ENCODE data around the gene PREB.
"Not testable (repeated sequence)": the region's sequence is repeated elsewhere in the genome, so short reads cannot be mapped to it uniquely, and the experiment has no call there.

The PREB gene

GRCh38 chr2:27121906-27122305 is 12.5 kb downstream of the PREB start:
- H3K9me3 Mint-ChIP-seq: peaks cover 12% of the 10 kb centered on the region
- no peak overlapping the region for H3K27ac Mint-ChIP-seq
- H3K36me3 Mint-ChIP-seq (ENCODE audit: low read depth): no peaks in the 10 kb centered on the region
- H3K4me1 Mint-ChIP-seq: peaks cover 22% of the 10 kb centered on the region
- H3K4me3 Mint-ChIP-seq: no peak overlapping the region
- peaks cover 75% of the 10 kb centered on the region for H3K27me3 Mint-ChIP-seq (ENCODE audit: low read depth, poor library complexity)
- DNase-seq: no peak
- TF ChIP-seq CTCF (IDR thresholded peaks at IDR 0.05): no peak

GRCh38 chr2:27119330-27119670 is 15.1 kb downstream of the PREB start:
- H3K4me1 Mint-ChIP-seq: peaks cover 22% of the 10 kb centered on the region
- not testable (repeated sequence) for DNase-seq; H3K27ac Mint-ChIP-seq; H3K36me3 Mint-ChIP-seq (ENCODE audit: low read depth)
- H3K27me3 Mint-ChIP-seq (ENCODE audit: low read depth, poor library complexity): peaks cover 89% of the 10 kb centered on the region
- H3K4me3 Mint-ChIP-seq: peak overlapping the region; percentile 77
- H3K9me3 Mint-ChIP-seq: peaks cover 12% of the 10 kb centered on the region

- peak; percentile 53 for DNase-seq
- Mint-ChIP-seq H3K36me3 (ENCODE audit: low read depth) (no peaks in the 10 kb centered on the region), H3K27me3 (ENCODE audit: low read depth, poor library complexity) (peaks cover 94% of the 10 kb centered on the region), H3K4me1 (peaks cover 18% of the 10 kb centered on the region), H3K4me3 (peak within 1 kb of the TSS; percentile 77), H3K9me3 (peaks cover 12% of the 10 kb centered on the region), H3K27ac (no peak within 1 kb of the TSS)
- no peak for TF ChIP-seq CTCF (IDR thresholded peaks at IDR 0.05)
Observed at GRCh38 chr2:27118525-27119329, 15.7 kb downstream of the PREB start, which contains the start of gene CGREF1. Gene CGREF1 (minus strand): TSS chr2:27119128. CDS start chr2:27104366, 14,762 bp downstream.

- Mint-ChIP-seq H3K27me3 (ENCODE audit: low read depth, poor library complexity) (peaks cover 97% of the 10 kb centered on the region), H3K36me3 (ENCODE audit: low read depth) (no peaks in the 10 kb centered on the region), H3K27ac (no peak overlapping the region), H3K9me3 (peaks cover 12% of the 10 kb centered on the region), H3K4me3 (peak overlapping the region; percentile 69), H3K4me1 (peaks cover 14% of the 10 kb centered on the region)
- DNase-seq: no peak
- TF ChIP-seq CTCF (IDR thresholded peaks at IDR 0.05): no peak
Observed at GRCh38 chr2:27117995-27118524, 16.4 kb downstream of the PREB start.

GRCh38 chr2:27115519-27115918 is 18.9 kb downstream of the PREB start:
- Mint-ChIP-seq H3K4me1 (peaks cover 4% of the 10 kb centered on the region), H3K27ac (no peak overlapping the region), H3K27me3 (ENCODE audit: low read depth, poor library complexity) (peaks cover 76% of the 10 kb centered on the region), H3K36me3 (ENCODE audit: low read depth) (no peaks in the 10 kb centered on the region), H3K9me3 (peaks cover 9% of the 10 kb centered on the region), H3K4me3 (no peak overlapping the region)
- no peak for DNase-seq
- no peak for TF ChIP-seq CTCF (IDR thresholded peaks at IDR 0.05)

- H3K4me1 Mint-ChIP-seq, H3K27ac Mint-ChIP-seq, H3K4me3 Mint-ChIP-seq: not testable (repeated sequence)
Observed at GRCh38 chr2:27111392-27112078, 22.9 kb downstream of the PREB start.

GRCh38 chr2:27110603-27111352 is 23.7 kb downstream of the PREB start:
- not testable (repeated sequence) for H3K9me3 Mint-ChIP-seq; H3K4me3 Mint-ChIP-seq; H3K27ac Mint-ChIP-seq; DNase-seq; H3K4me1 Mint-ChIP-seq; H3K36me3 Mint-ChIP-seq (ENCODE audit: low read depth)
- H3K27me3 Mint-ChIP-seq (ENCODE audit: low read depth, poor library complexity): peaks cover 40% of the 10 kb centered on the region

More at GRCh38 chr2:27111392-27112078, 22.9 kb downstream of the PREB start:
- H3K27me3 Mint-ChIP-seq (ENCODE audit: low read depth, poor library complexity): peaks cover 46% of the 10 kb centered on the region
- not testable (repeated sequence) for H3K36me3 Mint-ChIP-seq (ENCODE audit: low read depth); DNase-seq; H3K9me3 Mint-ChIP-seq
